Sigmoid colon (tissue), 4 donors: Measurements from ENCODE around the gene LAPTM4A.

Source experiments
- EP300 ChIP-seq, 4 donors: sonication (generic); formaldehyde crosslinking; IDR thresholded peaks; one replicate each; pipeline ENCODE4 v1.6.1; 2017; ENCODE audit warnings: antibody characterized with exemption in 4 of 4
- POLR2A ChIP-seq, 2 donors: fragments of 450-650 bp; IDR thresholded peaks; one replicate each; pipeline ENCODE4 v1.6.1; 2016; ENCODE audit warnings: antibody characterized with exemption in 2 of 2, mild to moderate bottlenecking in 2 of 2, moderate library complexity in 2 of 2
- POLR2AphosphoS5 ChIP-seq, 4 donors: sonication (generic); formaldehyde crosslinking; IDR thresholded peaks; one replicate each; pipeline ENCODE4 v1.6.1; 2017; ENCODE audit warnings: antibody characterized with exemption in 4 of 4
- TF ChIP-seq, protein P1 (sequence below), 4 experiments: fragments of 450-650 bp in 3 of 4; fragments of 200-600 bp in 1 of 4; IDR thresholded peaks; one replicate each; pipeline ENCODE4 v1.5.1; 2016 to 2019; ENCODE audit warnings: antibody characterized with exemption in 4 of 4, mild to moderate bottlenecking in 3 of 4, moderate library complexity in 2 of 4

DNA sequence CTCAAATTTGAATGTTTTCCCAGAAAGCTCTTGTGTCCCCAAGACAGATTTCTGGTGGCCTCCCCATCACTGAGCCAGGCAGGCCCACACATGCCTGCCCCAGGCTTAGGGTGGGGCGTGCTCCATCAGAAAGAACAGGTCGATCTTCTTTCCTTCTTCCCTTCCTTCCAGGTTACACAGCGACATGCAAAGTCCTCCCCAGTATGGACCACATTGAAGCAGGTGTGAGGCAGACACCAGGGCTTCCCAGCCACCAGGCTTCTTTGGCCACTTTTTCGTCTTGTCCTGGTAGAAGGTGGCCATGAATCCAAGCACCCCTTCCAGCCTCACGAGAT is 41.4 kb upstream of the LAPTM4A start:
- TF ChIP-seq, protein P1, sequence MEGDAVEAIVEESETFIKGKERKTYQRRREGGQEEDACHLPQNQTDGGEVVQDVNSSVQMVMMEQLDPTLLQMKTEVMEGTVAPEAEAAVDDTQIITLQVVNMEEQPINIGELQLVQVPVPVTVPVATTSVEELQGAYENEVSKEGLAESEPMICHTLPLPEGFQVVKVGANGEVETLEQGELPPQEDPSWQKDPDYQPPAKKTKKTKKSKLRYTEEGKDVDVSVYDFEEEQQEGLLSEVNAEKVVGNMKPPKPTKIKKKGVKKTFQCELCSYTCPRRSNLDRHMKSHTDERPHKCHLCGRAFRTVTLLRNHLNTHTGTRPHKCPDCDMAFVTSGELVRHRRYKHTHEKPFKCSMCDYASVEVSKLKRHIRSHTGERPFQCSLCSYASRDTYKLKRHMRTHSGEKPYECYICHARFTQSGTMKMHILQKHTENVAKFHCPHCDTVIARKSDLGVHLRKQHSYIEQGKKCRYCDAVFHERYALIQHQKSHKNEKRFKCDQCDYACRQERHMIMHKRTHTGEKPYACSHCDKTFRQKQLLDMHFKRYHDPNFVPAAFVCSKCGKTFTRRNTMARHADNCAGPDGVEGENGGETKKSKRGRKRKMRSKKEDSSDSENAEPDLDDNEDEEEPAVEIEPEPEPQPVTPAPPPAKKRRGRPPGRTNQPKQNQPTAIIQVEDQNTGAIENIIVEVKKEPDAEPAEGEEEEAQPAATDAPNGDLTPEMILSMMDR (IDR thresholded peaks at IDR 0.05): no peak
- TF ChIP-seq POLR2AphosphoS5 (IDR thresholded peaks at IDR 0.05) (no peak), POLR2A (IDR thresholded peaks at IDR 0.05) (no peak), EP300 (IDR thresholded peaks at IDR 0.05) (no peak)
